A673 (cell line): ENCODE data around the gene SARS1. TPM values are rescaled to one million over a fixed set of nuclear protein-coding genes. Genes with fewer than 3 reads are reported as not detected.

Source experiments
- BruUV-seq: library from RNA; stranded (reverse); fragments of 400-500 nt; replicated peaks from 2 replicates; lab custom pipeline; 2021; lab: Mats Ljungman, UMichigan
- CTCF ChIA-PET: fragments of 300-600 bp; sonication (Branson Sonifier 250); formaldehyde crosslinking; loops from one replicate; lab custom pipeline; 2022; ENCODE audit warnings: antibody characterized with exemption; lab: Charles Lee
- POLR2A ChIA-PET: fragments of 300-600 bp; sonication (Branson Sonifier 250); formaldehyde crosslinking; loops from one replicate; lab custom pipeline; 2022; ENCODE audit warnings: antibody characterized with exemption; ENCODE audit not compliant: low non-redundant PET; lab: Charles Lee
- DNase-seq: peaks from one replicate; pipeline ENCODE4 v3.0.0-alpha.2; 2015; ENCODE audit warnings: low spot score
- H3K27ac ChIP-seq: fragments of 200-600 bp; sonication (generic); 2 replicates; pipeline ENCODE4 v1.5.1; 2016; ENCODE audit warnings: mixed run types, low read depth, mild to moderate bottlenecking, mixed read lengths, antibody characterized with exemption, low read length; ENCODE audit not compliant: poor library complexity, severe bottlenecking
- H3K27me3 ChIP-seq: fragments of 200-600 bp; sonication (generic); replicated peaks from 2 replicates; pipeline ENCODE4 v1.6.1; 2017; ENCODE audit warnings: mixed run types, low read depth, mild to moderate bottlenecking, mixed read lengths, antibody characterized with exemption, low read length; ENCODE audit not compliant: insufficient read depth, poor library complexity
- H3K36me3 ChIP-seq: fragments of 200-600 bp; sonication (generic); 2 replicates; pipeline ENCODE4 v1.6.1; 2016; ENCODE audit warnings: mixed run types, mild to moderate bottlenecking, mixed read lengths, antibody characterized with exemption, low read length; ENCODE audit not compliant: insufficient read depth, poor library complexity, severe bottlenecking
- H3K4me1 ChIP-seq: fragments of 200-600 bp; sonication (generic); 2 replicates; pipeline ENCODE4 v1.6.1; 2017; ENCODE audit warnings: mixed run types, mild to moderate bottlenecking, mixed read lengths, antibody characterized with exemption, low read length; ENCODE audit not compliant: insufficient read depth, poor library complexity, severe bottlenecking
- H3K4me3 ChIP-seq: fragments of 200-600 bp; sonication (generic); 2 replicates; pipeline ENCODE4 v1.5.1; 2016; ENCODE audit warnings: low read depth, mixed run types, mild to moderate bottlenecking, mixed read lengths, low read length; ENCODE audit not compliant: poor library complexity, severe bottlenecking
- H3K9me3 ChIP-seq: fragments of 200-600 bp; sonication (generic); 2 replicates; pipeline ENCODE4 v1.6.1; 2016; ENCODE audit warnings: mixed run types, low read depth, mild to moderate bottlenecking, mixed read lengths, antibody characterized with exemption, low read length; ENCODE audit not compliant: poor library complexity, severe bottlenecking
- CTCF ChIP-seq: fragments of 300-800, 200-600 bp; sonication (generic); conservative IDR thresholded peaks from 2 replicates; pipeline ENCODE4 v1.5.1; 2017; ENCODE audit warnings: low read depth, mild to moderate bottlenecking, antibody characterized with exemption, low read length, moderate library complexity, mixed read lengths
- EZH2 ChIP-seq: fragments of 200-600 bp; sonication (generic); IDR thresholded peaks from 2 replicates; pipeline ENCODE4 v1.6.1; 2017; ENCODE audit warnings: borderline replicate concordance, low read depth, mild to moderate bottlenecking, mixed read lengths, antibody characterized with exemption, low read length; ENCODE audit not compliant: poor library complexity, severe bottlenecking
- intact Hi-C: fragments of 100-400 bp; cut with micrococcal nuclease; formaldehyde crosslinking; loops from one replicate; pipeline ENCODE4 v1.10.0; 2022; ENCODE audit not compliant: unreplicated experiment
- total RNA-seq: library from RNA; stranded (reverse); gene quantifications from 2 replicates; pipeline ENCODE4 v1.2.3, GENCODE V29; 2021

SARS1 gene
- total RNA-seq, 1 experiment from 2014 or later, result 259 TPM

GRCh38 chr1:109199710-109200109, 14.0 kb upstream of the SARS1 start:
- CTCF ChIA-PET, result no interaction called here
- Histone ChIP-seq H3K27ac (no peak overlapping the region), H3K4me1 (peaks cover 5% of the 10 kb centered on the region), H3K9me3 (no peaks in the 10 kb centered on the region), H3K27me3 (no peaks in the 10 kb centered on the region), H3K36me3 (no peaks in the 10 kb centered on the region), H3K4me3 (no peak overlapping the region)
- DNase-seq, result no peak
- intact Hi-C loops, result loop anchor here (5.0 kb wide), 2 partner anchors 63 to 198 kb away; partner anchors contain the start of gene SORT1
- POLR2A ChIA-PET, result no interaction called here
- no TSS peak for BruUV-seq
- TF ChIP-seq EZH2, result no peak
- no peak for TF ChIP-seq CTCF

GRCh38 chr1:109201123-109201703, 12.5 kb upstream of the SARS1 start:
- TF ChIP-seq EZH2, result no peak
- TF ChIP-seq CTCF, result peak; percentile 91
- DNase-seq, result peak; percentile 89
- BruUV-seq, result no TSS peak
- Histone ChIP-seq H3K9me3 (no peaks in the 10 kb centered on the region), H3K27me3 (no peaks in the 10 kb centered on the region), H3K27ac (no peak overlapping the region), H3K36me3 (no peaks in the 10 kb centered on the region), H3K4me1 (peaks cover 5% of the 10 kb centered on the region), H3K4me3 (no peak overlapping the region)
- intact Hi-C loops, result loop anchor here (5.0 kb wide), 2 partner anchors 61 to 196 kb away; partner anchors contain the start of gene SORT1
- POLR2A ChIA-PET, result no interaction called here
- CTCF ChIA-PET, result interaction anchor here (0.6 to 1.0 kb wide), 8 partner anchors 13 to 331 kb away, joined by 3 to 11 read pairs (median 4); partner anchors contain the start of gene SARS1

GRCh38 chr1:109204484-109204883, 9.2 kb upstream of the SARS1 start:
- H3K27me3 ChIP-seq, result no peaks in the 10 kb centered on the region
- H3K4me1 ChIP-seq, result peaks cover 15% of the 10 kb centered on the region
- no TSS peak for BruUV-seq
- H3K27ac ChIP-seq, result no peak overlapping the region
- H3K36me3 ChIP-seq, result no peaks in the 10 kb centered on the region
- CTCF ChIA-PET, result no interaction called here
- no peak for DNase-seq
- POLR2A ChIA-PET, result no interaction called here
- no peak overlapping the region for H3K4me3 ChIP-seq
- H3K9me3 ChIP-seq, result no peaks in the 10 kb centered on the region
- no peak for TF ChIP-seq CTCF
- TF ChIP-seq EZH2, result no peak
- intact Hi-C loops, result loop anchor here (5.0 kb wide), 2 partner anchors 58 to 193 kb away; partner anchors contain the start of gene SORT1
